ENCODE data around the gene HES5.

HES5 gene

DNA sequence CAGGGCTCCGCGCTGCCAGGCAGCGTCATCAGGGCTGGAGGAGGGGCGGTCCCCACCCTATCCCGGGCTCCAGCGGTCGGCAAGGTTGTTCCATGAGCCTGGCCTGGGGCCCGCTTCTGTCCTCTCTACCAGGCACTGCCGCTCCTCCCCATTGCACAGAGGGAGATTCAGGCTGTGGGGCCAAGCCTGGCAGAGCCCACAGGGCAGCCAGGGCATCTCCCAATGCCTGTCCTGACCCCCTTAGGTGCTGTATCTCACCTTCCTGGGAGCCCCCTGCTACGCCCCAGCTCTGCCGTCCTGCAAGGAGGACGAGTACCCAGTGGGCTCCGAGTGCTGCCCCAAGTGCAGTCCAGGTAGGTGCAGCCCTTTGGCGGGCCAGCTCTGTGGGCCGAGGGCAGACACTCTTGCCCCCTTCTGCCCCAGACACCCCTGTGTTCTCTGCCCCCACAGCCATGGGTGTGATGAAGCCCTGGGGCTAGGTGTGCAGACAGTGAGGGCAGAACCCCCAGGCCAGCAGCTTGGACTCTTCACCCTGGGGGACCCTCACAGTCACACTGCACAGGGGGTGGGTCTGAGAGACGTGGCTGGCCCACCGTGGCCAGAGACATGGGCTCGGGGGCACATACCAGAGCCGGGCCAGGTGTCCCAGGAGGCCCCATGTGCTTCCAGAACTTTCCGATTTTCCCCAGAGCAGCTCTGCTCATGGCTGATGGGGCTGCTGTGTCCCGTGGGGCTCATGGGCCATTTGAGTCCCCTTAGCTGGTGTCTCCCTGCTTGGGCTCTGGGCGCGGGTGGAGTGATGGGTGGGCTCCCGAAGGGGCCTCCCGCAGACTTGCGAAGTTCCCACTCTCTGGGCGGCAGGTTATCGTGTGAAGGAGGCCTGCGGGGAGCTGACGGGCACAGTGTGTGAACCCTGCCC is 27.7 kb upstream of the HES5 start:
- TF ChIP-seq, protein P1, sequence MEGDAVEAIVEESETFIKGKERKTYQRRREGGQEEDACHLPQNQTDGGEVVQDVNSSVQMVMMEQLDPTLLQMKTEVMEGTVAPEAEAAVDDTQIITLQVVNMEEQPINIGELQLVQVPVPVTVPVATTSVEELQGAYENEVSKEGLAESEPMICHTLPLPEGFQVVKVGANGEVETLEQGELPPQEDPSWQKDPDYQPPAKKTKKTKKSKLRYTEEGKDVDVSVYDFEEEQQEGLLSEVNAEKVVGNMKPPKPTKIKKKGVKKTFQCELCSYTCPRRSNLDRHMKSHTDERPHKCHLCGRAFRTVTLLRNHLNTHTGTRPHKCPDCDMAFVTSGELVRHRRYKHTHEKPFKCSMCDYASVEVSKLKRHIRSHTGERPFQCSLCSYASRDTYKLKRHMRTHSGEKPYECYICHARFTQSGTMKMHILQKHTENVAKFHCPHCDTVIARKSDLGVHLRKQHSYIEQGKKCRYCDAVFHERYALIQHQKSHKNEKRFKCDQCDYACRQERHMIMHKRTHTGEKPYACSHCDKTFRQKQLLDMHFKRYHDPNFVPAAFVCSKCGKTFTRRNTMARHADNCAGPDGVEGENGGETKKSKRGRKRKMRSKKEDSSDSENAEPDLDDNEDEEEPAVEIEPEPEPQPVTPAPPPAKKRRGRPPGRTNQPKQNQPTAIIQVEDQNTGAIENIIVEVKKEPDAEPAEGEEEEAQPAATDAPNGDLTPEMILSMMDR (IDR thresholded peaks at IDR 0.05), result no peak

DNA sequence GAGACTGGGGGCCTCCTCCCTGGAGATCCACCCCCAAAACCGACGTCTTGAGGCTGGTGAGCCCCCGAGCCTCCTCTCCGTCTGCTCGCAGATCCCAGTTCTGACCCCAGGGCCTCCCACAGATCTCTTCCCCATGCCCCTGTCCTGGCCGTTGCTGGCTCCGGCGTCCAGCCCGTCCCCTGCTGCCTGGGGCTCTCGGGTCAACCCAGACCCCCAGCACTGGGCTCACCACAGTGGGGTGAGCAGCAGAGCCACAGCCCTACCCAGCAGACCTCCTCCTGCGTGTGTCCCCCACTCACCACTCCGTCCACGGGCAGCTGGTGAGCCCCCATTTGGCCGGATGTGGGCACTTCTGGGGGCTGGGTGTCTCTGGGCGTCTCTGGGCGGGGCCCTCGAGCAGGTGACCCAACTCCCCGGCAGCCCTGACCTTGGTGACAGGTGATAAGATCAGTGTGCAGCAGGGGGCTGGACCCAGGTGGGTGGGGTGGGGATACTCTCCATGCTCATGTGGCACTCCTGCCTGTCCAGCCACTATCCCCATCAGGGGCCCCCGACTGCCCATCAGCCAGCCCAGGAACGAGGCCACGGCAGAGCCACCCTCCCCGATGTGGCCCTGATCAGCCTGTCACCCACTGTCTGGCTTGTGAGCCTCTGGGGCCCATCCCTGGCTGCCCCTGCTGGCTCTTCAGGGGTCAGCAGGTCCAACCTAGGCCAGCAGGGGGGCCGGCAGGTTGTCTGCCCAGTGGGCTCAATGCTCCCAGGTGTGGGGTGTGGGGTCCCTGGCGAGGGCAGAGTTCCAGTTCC is 26.8 kb upstream of the HES5 start:
- TF ChIP-seq, protein P1 (IDR thresholded peaks at IDR 0.05), result no peak

DNA sequence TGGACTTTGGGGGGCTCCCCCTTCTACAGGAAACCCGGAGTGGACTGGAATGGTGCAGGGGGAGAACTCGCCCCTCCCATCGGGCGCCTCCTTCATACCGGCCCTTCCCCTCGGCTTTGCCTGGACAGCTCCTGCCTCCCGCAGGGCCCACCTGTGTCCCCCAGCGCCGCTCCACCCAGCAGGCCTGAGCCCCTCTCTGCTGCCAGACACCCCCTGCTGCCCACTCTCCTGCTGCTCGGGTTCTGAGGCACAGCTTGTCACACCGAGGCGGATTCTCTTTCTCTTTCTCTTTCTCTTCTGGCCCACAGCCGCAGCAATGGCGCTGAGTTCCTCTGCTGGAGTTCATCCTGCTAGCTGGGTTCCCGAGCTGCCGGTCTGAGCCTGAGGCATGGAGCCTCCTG is 26.2 kb upstream of the HES5 start, which contains the start of gene TNFRSF14:
Gene TNFRSF14 (plus strand): TSS at position 95 of the 401 bp plus-strand sequence. CDS start 294 bp downstream, at position 389.
- TF ChIP-seq, protein P1 (IDR thresholded peaks at IDR 0.05), result no peak

DNA sequence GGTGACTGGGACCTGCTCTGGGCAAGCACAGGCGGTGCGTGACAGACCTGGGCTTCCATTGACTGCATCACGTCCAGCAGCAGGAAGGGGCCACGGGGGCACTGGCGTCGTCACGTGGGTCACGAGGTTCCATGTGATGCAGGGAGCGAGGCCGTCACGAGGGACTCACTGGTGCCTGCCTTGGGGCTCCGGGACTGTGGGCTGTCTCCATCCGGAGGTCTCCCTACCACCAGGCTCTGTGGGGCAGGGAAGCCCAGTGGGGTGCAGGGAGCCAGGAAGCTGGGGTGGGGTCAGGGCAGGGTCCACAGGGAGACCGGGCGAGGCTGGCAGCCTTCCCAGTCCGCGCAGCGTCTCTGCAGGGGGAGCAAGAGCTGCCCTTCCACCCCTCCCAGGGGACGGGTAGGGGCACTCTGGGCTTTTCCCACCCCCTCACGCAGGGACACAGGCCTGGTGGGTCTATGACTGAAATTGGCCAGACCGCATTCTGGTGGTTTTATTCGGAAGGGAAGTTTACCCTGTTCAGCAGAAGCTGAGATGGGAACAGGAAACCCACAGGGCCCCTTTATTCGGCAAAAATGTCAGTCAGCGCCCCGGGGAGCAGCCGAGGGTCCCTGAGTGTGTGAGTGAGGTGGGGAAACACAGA is 25.7 kb upstream of the HES5 start:
- TF ChIP-seq, protein P1 (IDR thresholded peaks at IDR 0.05), result no peak

DNA sequence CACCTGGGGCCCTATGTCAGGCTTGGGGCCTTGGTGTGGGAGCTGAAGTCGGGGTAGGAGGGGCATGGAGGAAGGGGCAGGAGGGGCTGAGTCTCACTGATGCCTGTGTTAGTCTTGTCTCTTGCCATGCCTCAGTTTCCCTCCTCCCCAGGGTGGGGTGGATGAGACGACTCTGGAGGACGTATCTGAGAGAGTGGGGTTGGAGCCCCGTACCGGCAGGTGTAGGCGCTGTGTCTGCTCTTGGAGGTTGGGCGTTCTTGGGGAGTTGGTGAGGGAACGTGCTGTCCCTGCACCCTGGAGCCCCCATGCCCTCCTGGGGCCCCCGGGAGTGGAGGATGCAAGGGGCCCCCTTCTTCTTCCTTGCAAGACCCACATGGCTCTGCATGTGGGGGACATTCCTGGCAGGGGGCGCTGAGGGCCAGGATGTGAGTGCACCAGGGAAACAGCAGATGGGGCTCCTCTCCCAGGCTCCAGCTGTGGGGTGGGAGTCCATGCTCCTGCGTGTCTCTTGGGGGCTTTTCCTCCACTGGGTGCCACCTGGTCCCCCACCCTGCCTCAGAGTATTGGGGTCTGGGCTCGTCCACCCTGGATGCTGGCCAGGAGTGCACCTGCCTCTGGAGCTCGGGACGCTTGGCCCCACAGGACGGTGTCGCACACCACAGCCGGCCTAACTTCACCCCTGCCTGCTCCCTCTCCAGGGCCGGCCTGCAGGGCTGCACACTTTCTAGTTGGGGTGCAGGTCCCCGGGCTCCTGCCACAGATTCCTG is 24.7 kb upstream of the HES5 start:
- TF ChIP-seq, protein P1 (IDR thresholded peaks at IDR 0.05), result no peak

DNA sequence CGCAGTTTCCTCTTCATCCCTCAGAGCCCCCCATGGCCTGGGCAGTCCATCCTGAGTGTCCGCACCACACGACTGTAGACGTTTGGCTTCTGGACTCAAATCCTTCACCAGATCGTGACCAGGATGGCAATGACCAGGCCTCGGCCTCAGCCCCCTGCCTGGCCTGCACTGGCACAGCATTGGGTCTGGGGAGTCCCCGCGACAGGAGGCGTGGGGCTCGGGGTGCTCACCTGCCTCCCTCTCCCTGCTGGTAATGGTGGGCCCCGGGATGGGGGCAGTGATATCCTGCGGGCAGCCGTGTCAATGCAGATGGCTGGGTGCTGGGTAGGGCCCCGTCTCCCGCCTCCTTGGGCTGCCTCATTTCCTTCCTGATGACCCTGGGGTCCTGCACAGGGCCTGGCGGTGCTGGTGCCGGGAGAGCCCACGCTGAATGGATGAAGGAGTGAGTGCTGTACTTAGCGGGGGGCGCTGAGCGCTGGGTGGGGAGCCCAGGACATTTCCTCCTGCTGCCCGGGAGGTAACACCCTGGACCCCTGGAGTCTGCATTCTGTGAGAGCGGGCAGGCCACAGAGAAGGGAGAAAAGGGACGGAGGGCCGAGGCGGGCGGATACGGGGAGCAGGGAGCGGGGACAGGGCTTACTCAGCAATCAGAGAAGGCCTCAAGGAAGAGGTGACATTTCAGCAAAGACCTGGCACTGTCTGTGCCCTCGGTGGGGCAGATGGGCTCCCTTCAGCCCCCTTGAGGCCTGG is 24.0 kb upstream of the HES5 start:
- TF ChIP-seq, protein P1 (IDR thresholded peaks at IDR 0.05), result no peak

All from LNCAP (cell line).